ENCODE measurements around the gene NEB. TPM values are rescaled to one million over a fixed set of nuclear protein-coding genes. Genes with fewer than 3 reads are reported as not detected.

The NEB gene
- polyA plus RNA-seq, 2 of the 4 experiments (the other 2 are of a cell fraction): 0.67 to 4.4 TPM

DNA sequence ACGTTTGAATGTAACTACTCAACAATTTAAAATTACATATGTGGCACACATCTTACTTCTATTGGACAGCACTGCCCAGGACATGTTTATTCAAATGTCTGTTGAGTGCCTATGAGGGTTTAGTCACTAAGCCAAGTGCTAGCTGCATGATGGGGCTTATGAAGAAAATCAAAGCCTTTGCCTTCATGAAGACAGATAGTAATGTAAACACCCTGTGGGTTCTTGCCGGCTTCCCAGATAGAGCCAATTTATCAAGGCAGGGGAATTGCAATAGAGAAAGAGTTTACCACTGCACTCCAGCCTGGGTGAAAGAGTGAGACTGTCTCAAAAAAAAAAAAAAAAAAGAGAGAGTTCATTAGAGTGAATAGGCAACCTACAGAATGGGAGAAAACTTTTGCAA lies 43.7 kb upstream of the NEB start:
- ChIA-PET CTCF (interaction anchor here (0.5 kb wide), 1 partner anchor 110 kb away, joined by 3 read pairs; no protein-coding TSS in a partner anchor), POLR2A (no interaction called here)
- Histone ChIP-seq H3K9me3 (no peaks in the 10 kb centered on the region), H3K27ac (no peak overlapping the region), H3K4me3 (no peak overlapping the region), H3K4me1 (peaks cover 7% of the 10 kb centered on the region; the same call in 1 of the 3 replicates), H3K4me2 (no peak overlapping the region)
- WGBS (ENCODE audit: missing lambda C conversion rate): 69% methylated on average over 2 of the region's 2 CpGs
- DNase-seq (ENCODE audit: low read depth in 1 of 2, low spot score in 1 of 2) (no peak), FAIRE-seq (no peak), ATAC-seq (no peak)
- TF ChIP-seq RAD21 (conservative IDR thresholded peaks at IDR 0.05 in 1 of 2, IDR thresholded peaks at IDR 0.05 in 1 of 2): no peak
- no peak for TF ChIP-seq HOXB5 (CRISPR knock-in tag; IDR thresholded peaks at IDR 0.05)
- TF ChIP-seq, protein P1, sequence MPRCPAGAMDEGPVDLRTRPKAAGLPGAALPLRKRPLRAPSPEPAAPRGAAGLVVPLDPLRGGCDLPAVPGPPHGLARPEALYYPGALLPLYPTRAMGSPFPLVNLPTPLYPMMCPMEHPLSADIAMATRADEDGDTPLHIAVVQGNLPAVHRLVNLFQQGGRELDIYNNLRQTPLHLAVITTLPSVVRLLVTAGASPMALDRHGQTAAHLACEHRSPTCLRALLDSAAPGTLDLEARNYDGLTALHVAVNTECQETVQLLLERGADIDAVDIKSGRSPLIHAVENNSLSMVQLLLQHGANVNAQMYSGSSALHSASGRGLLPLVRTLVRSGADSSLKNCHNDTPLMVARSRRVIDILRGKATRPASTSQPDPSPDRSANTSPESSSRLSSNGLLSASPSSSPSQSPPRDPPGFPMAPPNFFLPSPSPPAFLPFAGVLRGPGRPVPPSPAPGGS (IDR thresholded peaks at IDR 0.05): no peak
- TF ChIP-seq, protein P2, sequence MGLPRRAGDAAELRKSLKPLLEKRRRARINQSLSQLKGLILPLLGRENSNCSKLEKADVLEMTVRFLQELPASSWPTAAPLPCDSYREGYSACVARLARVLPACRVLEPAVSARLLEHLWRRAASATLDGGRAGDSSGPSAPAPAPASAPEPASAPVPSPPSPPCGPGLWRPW (IDR thresholded peaks at IDR 0.05): no peak
- TF ChIP-seq FOSL2 (IDR thresholded peaks at IDR 0.05): no peak
- no peak for TF ChIP-seq FOSL2 (CRISPR knock-in tag; IDR thresholded peaks at IDR 0.05)
- TF ChIP-seq NPAS2 (CRISPR knock-in tag; IDR thresholded peaks at IDR 0.05; ENCODE audit: borderline replicate concordance): no peak
- TF ChIP-seq EHMT2 (IDR thresholded peaks at IDR 0.05; ENCODE audit: low read depth): no peak
- TF ChIP-seq CHD4 (IDR thresholded peaks at IDR 0.05; ENCODE audit: borderline replicate concordance): no peak
- no peak for TF ChIP-seq EP300 (IDR thresholded peaks at IDR 0.05)
- TF ChIP-seq RCOR1 (IDR thresholded peaks at IDR 0.05; ENCODE audit: low read depth, low read length): no peak
- no peak for TF ChIP-seq JUN (IDR thresholded peaks at IDR 0.05)
- TF ChIP-seq FOSB (CRISPR knock-in tag; IDR thresholded peaks at IDR 0.05): no peak
- TF ChIP-seq SMC3 (IDR thresholded peaks at IDR 0.05): no peak
- no peak for TF ChIP-seq MAZ (IDR thresholded peaks at IDR 0.05; ENCODE audit: borderline replicate concordance, low read depth, low read length)
- TF ChIP-seq ZC3H11A (IDR thresholded peaks at IDR 0.05): no peak
- TF ChIP-seq ZSCAN20 (CRISPR knock-in tag; IDR thresholded peaks at IDR 0.05): no peak
- TF ChIP-seq, protein P3, sequence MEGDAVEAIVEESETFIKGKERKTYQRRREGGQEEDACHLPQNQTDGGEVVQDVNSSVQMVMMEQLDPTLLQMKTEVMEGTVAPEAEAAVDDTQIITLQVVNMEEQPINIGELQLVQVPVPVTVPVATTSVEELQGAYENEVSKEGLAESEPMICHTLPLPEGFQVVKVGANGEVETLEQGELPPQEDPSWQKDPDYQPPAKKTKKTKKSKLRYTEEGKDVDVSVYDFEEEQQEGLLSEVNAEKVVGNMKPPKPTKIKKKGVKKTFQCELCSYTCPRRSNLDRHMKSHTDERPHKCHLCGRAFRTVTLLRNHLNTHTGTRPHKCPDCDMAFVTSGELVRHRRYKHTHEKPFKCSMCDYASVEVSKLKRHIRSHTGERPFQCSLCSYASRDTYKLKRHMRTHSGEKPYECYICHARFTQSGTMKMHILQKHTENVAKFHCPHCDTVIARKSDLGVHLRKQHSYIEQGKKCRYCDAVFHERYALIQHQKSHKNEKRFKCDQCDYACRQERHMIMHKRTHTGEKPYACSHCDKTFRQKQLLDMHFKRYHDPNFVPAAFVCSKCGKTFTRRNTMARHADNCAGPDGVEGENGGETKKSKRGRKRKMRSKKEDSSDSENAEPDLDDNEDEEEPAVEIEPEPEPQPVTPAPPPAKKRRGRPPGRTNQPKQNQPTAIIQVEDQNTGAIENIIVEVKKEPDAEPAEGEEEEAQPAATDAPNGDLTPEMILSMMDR (IDR thresholded peaks at IDR 0.05): no peak
- no peak for TF ChIP-seq POLR2A (IDR thresholded peaks at IDR 0.05; ENCODE audit: low read length)
- TF ChIP-seq NR3C1 (IDR thresholded peaks at IDR 0.05): no peak
- no peak for TF ChIP-seq CBX8 (IDR thresholded peaks at IDR 0.05)

DNA sequence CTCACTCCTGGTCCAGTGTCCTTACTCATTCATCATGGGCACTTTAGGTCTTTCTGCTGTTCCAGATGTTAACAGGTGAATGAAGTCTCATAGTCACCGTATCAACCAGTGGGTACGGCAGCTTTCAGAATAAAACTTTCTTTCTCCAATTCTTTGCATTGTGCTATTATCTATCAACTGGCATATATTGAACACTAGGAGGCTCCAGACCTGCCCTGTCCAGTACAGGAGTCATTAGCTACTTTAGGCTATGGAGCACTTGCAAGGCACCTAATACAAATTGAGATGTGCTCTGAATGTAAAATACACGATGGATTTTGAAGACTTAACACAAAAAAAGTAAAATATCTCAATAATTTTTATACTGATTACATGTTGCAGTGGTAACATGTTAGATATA lies 43.2 kb upstream of the NEB start:
- H3K4me1 ChIP-seq: peaks cover 7% of the 10 kb centered on the region; the same call in 1 of the 3 replicates
- no peak overlapping the region for H3K4me2 ChIP-seq
- H3K9me3 ChIP-seq: no peaks in the 10 kb centered on the region
- no peak for FAIRE-seq
- ATAC-seq: peak; percentile 43 to 71; a peak in 3 of 6 replicates
- ChIA-PET CTCF (interaction anchor here (0.5 kb wide), 1 partner anchor 110 kb away, joined by 3 read pairs; no protein-coding TSS in a partner anchor), POLR2A (no interaction called here)
- DNase-seq (ENCODE audit: low read depth in 1 of 2, low spot score in 1 of 2): peak in 1 of 2 experiments; percentile 19
- TF ChIP-seq CHD2 (IDR thresholded peaks at IDR 0.05; ENCODE audit: low read length, partially characterized antibody) (no peak), FOSB (CRISPR knock-in tag; IDR thresholded peaks at IDR 0.05) (no peak), NFE2L2 (conservative IDR thresholded peaks at IDR 0.05; ENCODE audit: low read length) (no peak), ZNF302 (CRISPR knock-in tag; IDR thresholded peaks at IDR 0.05) (no peak), FOSL2 (IDR thresholded peaks at IDR 0.05) (no peak), FOSL2 (CRISPR knock-in tag; IDR thresholded peaks at IDR 0.05) (no peak), FOXS1 (CRISPR knock-in tag; IDR thresholded peaks at IDR 0.05) (no peak), EHMT2 (IDR thresholded peaks at IDR 0.05; ENCODE audit: low read depth) (no peak), RFX5 (IDR thresholded peaks at IDR 0.05) (no peak), TFCP2L1 (CRISPR knock-in tag; IDR thresholded peaks at IDR 0.05) (no peak), RAD21 (conservative IDR thresholded peaks at IDR 0.05 in 1 of 2, IDR thresholded peaks at IDR 0.05 in 1 of 2) (no peak), CBX8 (IDR thresholded peaks at IDR 0.05) (no peak), ESRRA (IDR thresholded peaks at IDR 0.05; ENCODE audit: borderline replicate concordance, low read length) (no peak), BHLHE40 (IDR thresholded peaks at IDR 0.05; ENCODE audit: low read depth, low read length) (no peak), JUN (IDR thresholded peaks at IDR 0.05) (no peak)
- TF ChIP-seq, protein P4, sequence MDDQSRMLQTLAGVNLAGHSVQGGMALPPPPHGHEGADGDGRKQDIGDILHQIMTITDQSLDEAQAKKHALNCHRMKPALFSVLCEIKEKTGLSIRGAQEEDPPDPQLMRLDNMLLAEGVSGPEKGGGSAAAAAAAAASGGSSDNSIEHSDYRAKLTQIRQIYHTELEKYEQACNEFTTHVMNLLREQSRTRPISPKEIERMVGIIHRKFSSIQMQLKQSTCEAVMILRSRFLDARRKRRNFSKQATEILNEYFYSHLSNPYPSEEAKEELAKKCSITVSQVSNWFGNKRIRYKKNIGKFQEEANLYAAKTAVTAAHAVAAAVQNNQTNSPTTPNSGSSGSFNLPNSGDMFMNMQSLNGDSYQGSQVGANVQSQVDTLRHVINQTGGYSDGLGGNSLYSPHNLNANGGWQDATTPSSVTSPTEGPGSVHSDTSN (IDR thresholded peaks at IDR 0.05): no peak
- TF ChIP-seq, protein P5, sequence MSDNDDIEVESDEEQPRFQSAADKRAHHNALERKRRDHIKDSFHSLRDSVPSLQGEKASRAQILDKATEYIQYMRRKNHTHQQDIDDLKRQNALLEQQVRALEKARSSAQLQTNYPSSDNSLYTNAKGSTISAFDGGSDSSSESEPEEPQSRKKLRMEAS (IDR thresholded peaks at IDR 0.05): no peak
- TF ChIP-seq, protein P6, sequence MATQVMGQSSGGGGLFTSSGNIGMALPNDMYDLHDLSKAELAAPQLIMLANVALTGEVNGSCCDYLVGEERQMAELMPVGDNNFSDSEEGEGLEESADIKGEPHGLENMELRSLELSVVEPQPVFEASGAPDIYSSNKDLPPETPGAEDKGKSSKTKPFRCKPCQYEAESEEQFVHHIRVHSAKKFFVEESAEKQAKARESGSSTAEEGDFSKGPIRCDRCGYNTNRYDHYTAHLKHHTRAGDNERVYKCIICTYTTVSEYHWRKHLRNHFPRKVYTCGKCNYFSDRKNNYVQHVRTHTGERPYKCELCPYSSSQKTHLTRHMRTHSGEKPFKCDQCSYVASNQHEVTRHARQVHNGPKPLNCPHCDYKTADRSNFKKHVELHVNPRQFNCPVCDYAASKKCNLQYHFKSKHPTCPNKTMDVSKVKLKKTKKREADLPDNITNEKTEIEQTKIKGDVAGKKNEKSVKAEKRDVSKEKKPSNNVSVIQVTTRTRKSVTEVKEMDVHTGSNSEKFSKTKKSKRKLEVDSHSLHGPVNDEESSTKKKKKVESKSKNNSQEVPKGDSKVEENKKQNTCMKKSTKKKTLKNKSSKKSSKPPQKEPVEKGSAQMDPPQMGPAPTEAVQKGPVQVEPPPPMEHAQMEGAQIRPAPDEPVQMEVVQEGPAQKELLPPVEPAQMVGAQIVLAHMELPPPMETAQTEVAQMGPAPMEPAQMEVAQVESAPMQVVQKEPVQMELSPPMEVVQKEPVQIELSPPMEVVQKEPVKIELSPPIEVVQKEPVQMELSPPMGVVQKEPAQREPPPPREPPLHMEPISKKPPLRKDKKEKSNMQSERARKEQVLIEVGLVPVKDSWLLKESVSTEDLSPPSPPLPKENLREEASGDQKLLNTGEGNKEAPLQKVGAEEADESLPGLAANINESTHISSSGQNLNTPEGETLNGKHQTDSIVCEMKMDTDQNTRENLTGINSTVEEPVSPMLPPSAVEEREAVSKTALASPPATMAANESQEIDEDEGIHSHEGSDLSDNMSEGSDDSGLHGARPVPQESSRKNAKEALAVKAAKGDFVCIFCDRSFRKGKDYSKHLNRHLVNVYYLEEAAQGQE (IDR thresholded peaks at IDR 0.05): no peak
- H3K27ac ChIP-seq: no peak overlapping the region
- 95% methylated on average over 3 of the region's 3 CpGs for WGBS (ENCODE audit: missing lambda C conversion rate)
- no peak overlapping the region for H3K4me3 ChIP-seq
